ENCODE results near the gene C6orf52. TPM values are rescaled to one million over a fixed set of nuclear protein-coding genes. Genes with fewer than 3 reads are reported as not detected.
"Not testable (repeated sequence)": the region's sequence is repeated elsewhere in the genome, so short reads cannot be mapped to it uniquely, and the experiment has no call there.

The C6orf52 gene
- total RNA-seq, 2 experiments from 2014 or later: not detected

DNA sequence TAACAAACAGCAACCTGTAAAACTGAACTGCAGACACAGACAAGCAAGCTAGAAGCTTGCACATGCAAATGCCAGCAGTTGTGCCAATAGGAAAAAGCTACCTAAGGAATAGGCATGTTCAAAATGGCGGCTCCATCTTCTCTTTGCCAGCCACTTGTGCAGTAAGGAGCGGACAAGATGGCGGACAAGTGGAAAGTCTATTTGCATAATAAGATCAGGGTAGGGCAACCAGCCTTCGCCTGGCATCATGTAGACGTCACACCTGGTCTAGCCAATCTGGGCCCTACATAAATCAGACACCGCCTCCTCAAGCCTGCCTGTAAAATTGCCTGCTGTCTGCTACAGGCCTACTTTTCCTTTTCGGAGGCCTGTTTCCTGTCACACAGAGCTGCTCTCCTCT lies 18.0 kb downstream of the C6orf52 start:
- ATAC-seq (ENCODE audit: poor library complexity) (no peak), DNase-seq (no peak)
- Histone ChIP-seq H3K4me3 (ENCODE audit: low read length) (no peak overlapping the region), H3K36me3 (ENCODE audit: insufficient read depth, low read length) (no peaks in the 10 kb centered on the region), H3K9me3 (ENCODE audit: control insufficient read depth in 1 of 2, insufficient read depth in 1 of 2, low read length in 2 of 2) (peaks cover 0 to 3% of the 10 kb centered on the region in 2 experiments), H3K27ac (ENCODE audit: low read depth in 1 of 2, low read length in 2 of 2) (no peak overlapping the region), H3K4me1 (ENCODE audit: insufficient read depth, low read length) (no peaks in the 10 kb centered on the region), H3K27me3 (ENCODE audit: control insufficient read depth in 1 of 2, insufficient read depth in 2 of 2, low read length in 2 of 2) (no peaks in the 10 kb centered on the region)
- TF ChIP-seq, protein P1, sequence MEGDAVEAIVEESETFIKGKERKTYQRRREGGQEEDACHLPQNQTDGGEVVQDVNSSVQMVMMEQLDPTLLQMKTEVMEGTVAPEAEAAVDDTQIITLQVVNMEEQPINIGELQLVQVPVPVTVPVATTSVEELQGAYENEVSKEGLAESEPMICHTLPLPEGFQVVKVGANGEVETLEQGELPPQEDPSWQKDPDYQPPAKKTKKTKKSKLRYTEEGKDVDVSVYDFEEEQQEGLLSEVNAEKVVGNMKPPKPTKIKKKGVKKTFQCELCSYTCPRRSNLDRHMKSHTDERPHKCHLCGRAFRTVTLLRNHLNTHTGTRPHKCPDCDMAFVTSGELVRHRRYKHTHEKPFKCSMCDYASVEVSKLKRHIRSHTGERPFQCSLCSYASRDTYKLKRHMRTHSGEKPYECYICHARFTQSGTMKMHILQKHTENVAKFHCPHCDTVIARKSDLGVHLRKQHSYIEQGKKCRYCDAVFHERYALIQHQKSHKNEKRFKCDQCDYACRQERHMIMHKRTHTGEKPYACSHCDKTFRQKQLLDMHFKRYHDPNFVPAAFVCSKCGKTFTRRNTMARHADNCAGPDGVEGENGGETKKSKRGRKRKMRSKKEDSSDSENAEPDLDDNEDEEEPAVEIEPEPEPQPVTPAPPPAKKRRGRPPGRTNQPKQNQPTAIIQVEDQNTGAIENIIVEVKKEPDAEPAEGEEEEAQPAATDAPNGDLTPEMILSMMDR (IDR thresholded peaks at IDR 0.05): no peak
- intact Hi-C loops (cut with DNase I, micrococcal nuclease): no loop called here
- H3K4me1 Mint-ChIP-seq (ENCODE audit: low read depth): no peaks in the 10 kb centered on the region
- H3K9me3 Mint-ChIP-seq: no peaks in the 10 kb centered on the region
- no peak overlapping the region for H3K4me3 Mint-ChIP-seq
- ChIA-PET POLR2A (no interaction called here), CTCF (no interaction called here)
- H3K36me3 Mint-ChIP-seq (ENCODE audit: low read depth): no peaks in the 10 kb centered on the region
- H3K27me3 Mint-ChIP-seq: peaks cover 5% of the 10 kb centered on the region
- H3K27ac Mint-ChIP-seq: no peak overlapping the region

DNA sequence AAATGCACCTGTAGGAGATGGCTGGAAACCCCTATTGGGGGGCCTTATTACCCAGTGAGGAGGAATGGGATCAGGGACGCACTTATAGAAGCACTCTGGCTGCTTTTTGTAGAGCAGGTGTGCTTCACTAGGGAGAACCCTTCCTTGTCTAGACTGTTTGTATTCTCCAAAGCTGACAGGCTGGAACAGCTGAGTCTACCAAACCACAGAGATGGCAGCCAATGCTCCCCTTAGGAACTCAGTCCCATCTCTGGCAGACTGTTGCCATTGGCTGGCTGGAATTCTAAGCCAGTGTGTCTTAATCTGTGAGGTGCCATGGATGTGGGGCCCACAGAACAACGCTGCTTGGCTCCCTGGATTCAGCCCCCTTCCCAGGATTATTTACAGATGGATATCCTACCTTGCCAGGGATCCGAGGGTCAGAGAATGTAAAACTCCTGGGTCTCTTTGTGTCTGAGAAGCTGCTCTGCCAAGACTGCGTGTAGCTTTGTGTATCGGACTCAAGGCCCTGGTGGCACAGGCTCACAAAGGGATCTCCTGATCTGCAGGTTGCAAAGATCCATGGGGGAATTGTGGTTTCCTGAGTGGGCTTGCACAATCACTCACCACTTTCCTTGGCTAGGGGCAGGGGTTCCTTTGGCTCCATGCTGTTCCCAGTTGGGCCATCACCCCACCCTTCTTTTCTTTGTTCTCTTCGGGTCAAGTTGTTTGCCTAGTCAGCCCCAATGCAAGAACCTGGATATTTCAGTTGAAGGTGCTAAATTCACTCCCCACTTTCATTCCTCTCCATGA lies 26.1 kb downstream of the C6orf52 start:
- POLR2A ChIA-PET: no interaction called here
- no peak overlapping the region for H3K27ac ChIP-seq (ENCODE audit: low read depth in 1 of 2, low read length in 2 of 2)
- intact Hi-C loops (cut with DNase I, micrococcal nuclease): no loop called here
- H3K9me3 ChIP-seq (ENCODE audit: control insufficient read depth in 1 of 2, insufficient read depth in 1 of 2, low read length in 2 of 2): peaks cover 0 to 3% of the 10 kb centered on the region in 2 experiments
- CTCF ChIA-PET: no interaction called here
- H3K4me3 Mint-ChIP-seq: no peak overlapping the region
- H3K4me1 ChIP-seq (ENCODE audit: insufficient read depth, low read length): no peaks in the 10 kb centered on the region
- no peak overlapping the region for H3K4me3 ChIP-seq (ENCODE audit: low read length)
- peaks cover 13% of the 10 kb centered on the region for H3K27me3 Mint-ChIP-seq
- H3K36me3 Mint-ChIP-seq (ENCODE audit: low read depth): no peaks in the 10 kb centered on the region
- DNase-seq: no peak
- H3K27ac Mint-ChIP-seq: no peak overlapping the region
- no peaks in the 10 kb centered on the region for H3K4me1 Mint-ChIP-seq (ENCODE audit: low read depth)
- H3K27me3 ChIP-seq (ENCODE audit: control insufficient read depth in 1 of 2, insufficient read depth in 2 of 2, low read length in 2 of 2): peaks cover 10 to 15% of the 10 kb centered on the region in 2 experiments
- TF ChIP-seq, protein P1 (IDR thresholded peaks at IDR 0.05): no peak
- no peak for ATAC-seq (ENCODE audit: poor library complexity)
- peaks cover 7% of the 10 kb centered on the region for H3K9me3 Mint-ChIP-seq
- no peaks in the 10 kb centered on the region for H3K36me3 ChIP-seq (ENCODE audit: insufficient read depth, low read length)

DNA sequence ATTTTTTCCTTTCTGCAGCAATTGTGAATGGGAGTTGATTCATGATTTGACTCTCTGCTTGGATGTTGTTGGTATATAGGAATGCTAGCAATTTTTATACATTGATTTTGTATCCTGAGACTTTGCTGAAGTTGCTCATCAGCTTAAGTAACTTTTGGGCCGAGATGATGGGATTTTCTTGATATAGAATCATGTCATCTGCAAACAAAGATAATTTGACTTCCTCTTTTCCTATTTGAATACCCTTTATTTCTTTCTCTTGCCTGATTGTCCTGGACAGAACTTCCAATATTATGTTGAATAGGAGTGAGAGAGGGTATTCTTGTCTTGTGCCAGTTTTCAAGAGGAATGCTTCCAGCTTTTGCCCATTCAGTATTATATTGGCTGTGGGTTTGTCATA lies 28.8 kb downstream of the C6orf52 start:
- ATAC-seq (ENCODE audit: poor library complexity); H3K9me3 Mint-ChIP-seq; H3K4me1 Mint-ChIP-seq (ENCODE audit: low read depth); intact Hi-C loops (cut with DNase I, micrococcal nuclease); H3K27ac Mint-ChIP-seq; H3K4me3 Mint-ChIP-seq; H3K27ac ChIP-seq (ENCODE audit: low read depth in 1 of 2, low read length in 2 of 2); H3K4me3 ChIP-seq (ENCODE audit: low read length); CTCF ChIA-PET; H3K36me3 ChIP-seq (ENCODE audit: insufficient read depth, low read length); H3K9me3 ChIP-seq (ENCODE audit: control insufficient read depth in 1 of 2, insufficient read depth in 1 of 2, low read length in 2 of 2); POLR2A ChIA-PET; DNase-seq; H3K36me3 Mint-ChIP-seq (ENCODE audit: low read depth); H3K4me1 ChIP-seq (ENCODE audit: insufficient read depth, low read length): not testable (repeated sequence)
- H3K27me3 Mint-ChIP-seq: peaks cover 13% of the 10 kb centered on the region
- H3K27me3 ChIP-seq (ENCODE audit: control insufficient read depth in 1 of 2, insufficient read depth in 2 of 2, low read length in 2 of 2): peaks cover 10 to 15% of the 10 kb centered on the region in 2 experiments

DNA sequence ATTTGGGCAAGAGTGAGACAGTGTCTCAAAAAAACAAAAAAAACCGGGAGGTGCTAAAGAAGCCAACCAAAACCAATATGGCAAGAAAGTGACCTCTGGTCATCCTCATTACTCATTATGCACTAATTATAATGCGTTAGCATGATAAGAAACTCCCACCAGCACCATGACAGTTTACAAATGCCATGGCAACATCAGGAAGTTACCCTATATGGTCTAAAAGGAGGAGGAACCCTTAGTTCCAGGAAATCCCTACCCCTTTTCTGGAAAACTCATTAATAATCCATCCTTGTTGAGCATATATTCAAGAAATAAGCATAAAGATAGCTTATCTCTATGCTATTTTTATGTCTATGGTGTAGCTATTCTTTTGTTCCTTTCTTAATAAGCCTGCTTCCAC lies 31.7 kb downstream of the C6orf52 start:
- Mint-ChIP-seq H3K4me3 (no peak overlapping the region), H3K27me3 (peaks cover 14% of the 10 kb centered on the region), H3K27ac (no peak overlapping the region), H3K36me3 (ENCODE audit: low read depth) (no peaks in the 10 kb centered on the region), H3K9me3 (peaks cover 7% of the 10 kb centered on the region), H3K4me1 (ENCODE audit: low read depth) (no peaks in the 10 kb centered on the region)
- ChIA-PET POLR2A (no interaction called here), CTCF (no interaction called here)
- Histone ChIP-seq H3K9me3 (ENCODE audit: control insufficient read depth in 1 of 2, insufficient read depth in 1 of 2, low read length in 2 of 2) (no peaks in the 10 kb centered on the region), H3K36me3 (ENCODE audit: insufficient read depth, low read length) (no peaks in the 10 kb centered on the region), H3K4me3 (ENCODE audit: low read length) (no peak overlapping the region), H3K27me3 (ENCODE audit: control insufficient read depth in 1 of 2, insufficient read depth in 2 of 2, low read length in 2 of 2) (peaks cover 0 to 2% of the 10 kb centered on the region in 2 experiments), H3K4me1 (ENCODE audit: insufficient read depth, low read length) (no peaks in the 10 kb centered on the region), H3K27ac (ENCODE audit: low read depth in 1 of 2, low read length in 2 of 2) (no peak overlapping the region)
- no peak for ATAC-seq (ENCODE audit: poor library complexity)
- TF ChIP-seq, protein P1 (IDR thresholded peaks at IDR 0.05): no peak
- intact Hi-C loops (cut with DNase I, micrococcal nuclease): no loop called here
- DNase-seq: no peak
